ENCODE results near the gene TIMM23.

DNA sequence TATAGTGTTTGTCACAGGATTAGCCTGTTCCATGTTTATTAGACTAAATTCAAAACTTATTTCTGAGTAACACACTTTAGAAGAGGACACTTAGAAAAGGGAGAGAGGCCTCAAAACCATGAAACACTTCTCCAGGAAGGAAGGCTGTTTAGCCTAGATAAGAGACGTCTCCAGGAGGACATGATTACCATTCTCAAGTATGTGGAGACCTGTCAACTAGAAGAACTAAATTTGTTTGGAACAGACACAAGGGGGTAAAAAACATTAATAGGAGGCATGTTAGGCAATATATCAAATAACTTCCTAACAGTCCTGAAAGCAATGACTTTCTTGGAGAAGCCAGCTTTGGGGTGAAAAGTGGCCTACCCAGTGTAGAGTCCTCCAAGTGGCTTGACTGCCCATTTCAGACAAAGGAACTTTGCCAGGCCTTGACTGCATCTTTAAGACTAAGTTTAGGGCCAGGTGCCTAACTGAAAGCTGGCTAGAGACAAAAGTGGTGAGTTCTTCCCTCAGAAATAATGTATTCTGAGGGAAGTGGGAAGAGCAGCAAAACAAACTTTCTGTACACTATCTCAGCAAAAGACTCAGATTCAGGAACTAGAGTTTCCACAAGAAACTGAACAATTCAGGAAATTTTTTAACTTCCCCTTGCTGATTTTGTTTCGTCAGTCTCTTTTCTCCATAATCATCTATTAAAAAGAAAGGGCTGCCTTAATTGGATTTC is 46.3 kb downstream of the TIMM23 start:
- TF ChIP-seq, protein P1, sequence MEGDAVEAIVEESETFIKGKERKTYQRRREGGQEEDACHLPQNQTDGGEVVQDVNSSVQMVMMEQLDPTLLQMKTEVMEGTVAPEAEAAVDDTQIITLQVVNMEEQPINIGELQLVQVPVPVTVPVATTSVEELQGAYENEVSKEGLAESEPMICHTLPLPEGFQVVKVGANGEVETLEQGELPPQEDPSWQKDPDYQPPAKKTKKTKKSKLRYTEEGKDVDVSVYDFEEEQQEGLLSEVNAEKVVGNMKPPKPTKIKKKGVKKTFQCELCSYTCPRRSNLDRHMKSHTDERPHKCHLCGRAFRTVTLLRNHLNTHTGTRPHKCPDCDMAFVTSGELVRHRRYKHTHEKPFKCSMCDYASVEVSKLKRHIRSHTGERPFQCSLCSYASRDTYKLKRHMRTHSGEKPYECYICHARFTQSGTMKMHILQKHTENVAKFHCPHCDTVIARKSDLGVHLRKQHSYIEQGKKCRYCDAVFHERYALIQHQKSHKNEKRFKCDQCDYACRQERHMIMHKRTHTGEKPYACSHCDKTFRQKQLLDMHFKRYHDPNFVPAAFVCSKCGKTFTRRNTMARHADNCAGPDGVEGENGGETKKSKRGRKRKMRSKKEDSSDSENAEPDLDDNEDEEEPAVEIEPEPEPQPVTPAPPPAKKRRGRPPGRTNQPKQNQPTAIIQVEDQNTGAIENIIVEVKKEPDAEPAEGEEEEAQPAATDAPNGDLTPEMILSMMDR (IDR thresholded peaks at IDR 0.05; ENCODE audit: low read depth, low read length) = no peak
- TF ChIP-seq EZH2phosphoT487 (IDR thresholded peaks at IDR 0.05; ENCODE audit: low read depth) = no peak

Measured in OCI-LY3 (cell line).